ENCODE results near the gene KNDC1. TPM values are rescaled to one million over a fixed set of nuclear protein-coding genes. Genes with fewer than 3 reads are reported as not detected.

The KNDC1 gene
- total RNA-seq, 1 donor from 2014 or later, result 20.3 TPM

GRCh38 chr10:133162178-133162909 is 2.3 kb downstream of the KNDC1 start:
- no peak for DNase-seq (ENCODE audit: low spot score in 2 of 2, unreplicated experiment in 2 of 2)
- Mint-ChIP-seq H3K27ac (no peak overlapping the region), H3K4me1 (peaks cover 19% of the 10 kb centered on the region), H3K9me3 (no peaks in the 10 kb centered on the region), H3K4me3 (peak overlapping the region; percentile 10), H3K36me3 (peaks cover 7% of the 10 kb centered on the region), H3K27me3 (ENCODE audit: low read depth) (peaks cover 17% of the 10 kb centered on the region)
- TF ChIP-seq CTCF (IDR thresholded peaks at IDR 0.05; ENCODE audit: unreplicated experiment), result no peak

- H3K36me3 Mint-ChIP-seq, result peaks cover 8% of the 10 kb centered on the region
- no peaks in the 10 kb centered on the region for H3K9me3 Mint-ChIP-seq
- no peak overlapping the region for H3K4me3 Mint-ChIP-seq
- TF ChIP-seq CTCF (IDR thresholded peaks at IDR 0.05; ENCODE audit: unreplicated experiment), result no peak
- peaks cover 11% of the 10 kb centered on the region for H3K4me1 Mint-ChIP-seq
- DNase-seq (ENCODE audit: low spot score in 2 of 2, unreplicated experiment in 2 of 2), result no peak
- H3K27me3 Mint-ChIP-seq (ENCODE audit: low read depth), result peaks cover 17% of the 10 kb centered on the region
- no peak overlapping the region for H3K27ac Mint-ChIP-seq
These were observed 3.2 kb downstream of the KNDC1 start for GRCh38 chr10:133162910-133163856.

- Mint-ChIP-seq H3K27ac (no peak overlapping the region), H3K36me3 (peaks cover 8% of the 10 kb centered on the region), H3K27me3 (ENCODE audit: low read depth) (peaks cover 17% of the 10 kb centered on the region), H3K4me1 (peaks cover 5% of the 10 kb centered on the region), H3K9me3 (no peaks in the 10 kb centered on the region), H3K4me3 (no peak overlapping the region)
- TF ChIP-seq CTCF (IDR thresholded peaks at IDR 0.05; ENCODE audit: unreplicated experiment), result no peak
- no peak for DNase-seq (ENCODE audit: low spot score in 2 of 2, unreplicated experiment in 2 of 2)
These were observed 4.1 kb downstream of the KNDC1 start for GRCh38 chr10:133163889-133164815.

GRCh38 chr10:133164816-133165555 is 5.0 kb downstream of the KNDC1 start:
- TF ChIP-seq CTCF (IDR thresholded peaks at IDR 0.05; ENCODE audit: unreplicated experiment), result no peak
- Mint-ChIP-seq H3K4me1 (peaks cover 1% of the 10 kb centered on the region), H3K4me3 (no peak overlapping the region), H3K9me3 (no peaks in the 10 kb centered on the region), H3K27me3 (ENCODE audit: low read depth) (peaks cover 17% of the 10 kb centered on the region), H3K27ac (no peak overlapping the region), H3K36me3 (peaks cover 11% of the 10 kb centered on the region)
- DNase-seq (ENCODE audit: low spot score in 2 of 2, unreplicated experiment in 2 of 2), result no peak
